GM12864 (cell line): ENCODE measurements around the gene PPM1L.

Source experiments
- DNase-seq: peaks from one replicate; pipeline ENCODE4 v3.0.0-alpha.2; 2011; ENCODE audit warnings: low read depth
- H3K4me3 ChIP-seq: 2 replicates; pipeline ENCODE4 v1.5.1; 2011; ENCODE audit warnings: mild to moderate bottlenecking, low read depth, low read length, control low read depth
- TF ChIP-seq, protein P1 (sequence below): IDR thresholded peaks from 2 replicates; pipeline ENCODE4 v1.5.1; 2011; ENCODE audit warnings: low read depth, mild to moderate bottlenecking, moderate library complexity, low read length, control low read depth, inconsistent platforms; ENCODE audit errors: missing control alignments

PPM1L gene

DNA sequence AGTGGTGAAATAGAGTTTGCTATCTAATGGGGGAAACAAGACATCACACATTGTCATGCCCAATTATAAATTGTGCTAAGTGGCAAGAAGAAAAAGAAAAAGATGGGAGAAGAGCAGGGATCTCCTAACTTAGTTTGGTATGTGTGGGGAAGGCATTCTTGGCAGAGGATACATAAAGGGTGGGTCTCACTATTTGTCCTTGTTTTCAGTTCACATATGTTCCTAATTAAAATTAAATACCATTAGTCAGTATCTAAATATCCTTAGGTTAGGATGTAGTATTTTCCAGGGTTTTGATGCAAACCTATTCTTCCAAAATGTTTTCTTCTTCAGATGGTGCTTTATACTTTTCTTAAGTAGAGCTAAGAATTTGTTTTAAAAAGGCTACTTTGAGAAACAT, 175.4 kb downstream of the PPM1L start:
- no peak for DNase-seq
- TF ChIP-seq, protein P1, sequence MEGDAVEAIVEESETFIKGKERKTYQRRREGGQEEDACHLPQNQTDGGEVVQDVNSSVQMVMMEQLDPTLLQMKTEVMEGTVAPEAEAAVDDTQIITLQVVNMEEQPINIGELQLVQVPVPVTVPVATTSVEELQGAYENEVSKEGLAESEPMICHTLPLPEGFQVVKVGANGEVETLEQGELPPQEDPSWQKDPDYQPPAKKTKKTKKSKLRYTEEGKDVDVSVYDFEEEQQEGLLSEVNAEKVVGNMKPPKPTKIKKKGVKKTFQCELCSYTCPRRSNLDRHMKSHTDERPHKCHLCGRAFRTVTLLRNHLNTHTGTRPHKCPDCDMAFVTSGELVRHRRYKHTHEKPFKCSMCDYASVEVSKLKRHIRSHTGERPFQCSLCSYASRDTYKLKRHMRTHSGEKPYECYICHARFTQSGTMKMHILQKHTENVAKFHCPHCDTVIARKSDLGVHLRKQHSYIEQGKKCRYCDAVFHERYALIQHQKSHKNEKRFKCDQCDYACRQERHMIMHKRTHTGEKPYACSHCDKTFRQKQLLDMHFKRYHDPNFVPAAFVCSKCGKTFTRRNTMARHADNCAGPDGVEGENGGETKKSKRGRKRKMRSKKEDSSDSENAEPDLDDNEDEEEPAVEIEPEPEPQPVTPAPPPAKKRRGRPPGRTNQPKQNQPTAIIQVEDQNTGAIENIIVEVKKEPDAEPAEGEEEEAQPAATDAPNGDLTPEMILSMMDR, result no peak
- no peak overlapping the region for H3K4me3 ChIP-seq

DNA sequence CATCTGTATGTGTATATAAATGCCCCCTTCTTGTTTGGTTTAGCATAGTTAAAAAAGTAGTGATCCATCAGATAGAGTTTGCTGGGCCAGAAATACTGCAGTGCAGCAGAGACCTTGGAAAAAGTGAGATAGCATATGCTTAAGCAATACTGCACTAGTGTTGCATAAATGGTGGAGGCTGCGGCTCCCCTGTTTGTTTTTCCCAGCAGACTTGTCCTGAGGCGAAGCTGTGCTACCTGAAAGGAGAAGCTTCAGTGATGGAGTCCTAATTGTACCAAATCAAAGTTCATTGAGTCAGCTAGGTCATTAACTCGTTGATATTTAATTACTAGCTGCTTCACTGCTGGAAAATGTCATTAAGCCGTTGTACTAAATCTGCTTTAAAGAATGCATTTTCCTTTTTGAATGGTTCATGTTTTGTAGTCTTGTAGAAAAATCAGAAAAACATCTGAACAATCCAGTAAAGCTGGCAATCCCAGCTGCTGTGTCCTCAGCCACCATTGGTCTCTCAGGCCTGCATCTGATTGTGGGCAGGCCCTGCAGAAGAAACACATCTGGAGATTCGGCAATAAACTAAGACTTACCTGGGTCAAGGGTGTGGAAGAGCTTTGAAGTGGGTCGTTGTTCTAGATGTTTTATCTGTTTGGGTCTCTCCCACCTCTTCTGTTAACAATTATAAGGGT, 179.5 kb downstream of the PPM1L start:
- H3K4me3 ChIP-seq, result no peak overlapping the region
- DNase-seq, result no peak
- TF ChIP-seq, protein P1, result no peak

DNA sequence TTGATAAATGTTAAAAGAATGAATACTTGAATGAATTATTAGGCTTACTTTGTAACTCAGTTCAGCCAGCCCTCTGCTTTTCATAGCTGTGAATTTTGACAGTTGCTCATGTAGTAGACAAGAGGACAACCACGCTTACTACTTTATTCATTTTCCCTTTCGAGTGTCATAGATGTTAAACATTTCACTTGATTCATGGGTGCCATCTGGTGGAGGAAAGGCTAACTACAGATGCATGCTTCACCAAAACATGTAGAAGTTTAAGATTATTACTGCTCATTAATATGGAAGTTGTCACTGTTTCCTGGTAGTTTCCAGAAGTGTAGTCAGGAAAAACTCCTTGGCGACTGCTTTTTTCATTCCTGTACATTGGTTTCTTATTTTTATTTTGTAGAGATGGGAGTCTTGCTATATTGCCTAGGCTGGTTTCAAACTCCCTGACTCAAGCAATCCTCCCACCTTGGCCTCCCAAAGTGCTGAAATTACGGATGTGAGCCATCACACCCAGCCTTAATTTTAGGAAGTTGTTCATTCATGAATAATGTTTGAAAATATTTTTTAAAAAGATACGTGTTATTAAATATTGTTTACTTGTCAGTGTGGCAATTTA, 186.0 kb downstream of the PPM1L start:
- DNase-seq, result peak; percentile 39
- TF ChIP-seq, protein P1, result peak; percentile 72
- H3K4me3 ChIP-seq, result no peak overlapping the region

DNA sequence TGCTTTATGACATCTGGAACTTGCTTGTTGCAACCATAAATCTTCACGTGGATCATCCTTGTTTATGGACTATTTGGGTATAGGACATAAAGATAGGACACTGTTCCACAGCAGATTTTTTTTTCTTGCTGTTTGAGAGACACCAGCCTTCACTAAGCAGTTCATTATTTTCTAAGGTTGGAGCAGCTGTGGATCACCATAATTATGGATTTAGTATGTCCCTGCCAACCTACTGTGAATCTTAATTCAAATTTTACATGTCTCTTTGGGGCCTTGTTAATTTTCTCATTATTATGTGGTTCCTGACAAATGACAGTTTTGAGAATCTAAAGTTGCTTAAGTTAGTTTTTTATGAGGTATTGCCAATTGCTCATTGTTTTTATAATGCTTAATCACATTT, 188.0 kb downstream of the PPM1L start:
- no peak for DNase-seq
- H3K4me3 ChIP-seq, result no peak overlapping the region
- TF ChIP-seq, protein P1, result no peak

DNA sequence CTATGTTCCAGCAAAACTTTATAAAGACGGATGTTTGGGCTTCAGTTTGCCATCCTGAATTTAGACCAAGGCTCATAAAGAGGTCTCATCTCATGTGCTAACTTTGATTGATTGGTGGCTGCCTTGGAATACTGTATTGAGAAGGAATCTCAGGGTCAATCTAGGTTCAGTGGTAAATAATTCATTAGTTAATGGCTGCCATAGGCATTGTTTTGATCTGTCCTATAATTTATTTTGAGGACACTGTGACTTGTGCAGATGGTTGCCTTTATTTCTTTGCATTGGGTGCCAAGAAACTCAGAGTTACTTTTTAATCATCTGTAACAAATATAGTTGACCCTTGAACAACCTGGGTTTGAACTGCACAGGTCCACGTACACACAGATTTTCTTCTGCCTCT, 189.3 kb downstream of the PPM1L start:
- TF ChIP-seq, protein P1, result no peak
- DNase-seq, result no peak

DNA sequence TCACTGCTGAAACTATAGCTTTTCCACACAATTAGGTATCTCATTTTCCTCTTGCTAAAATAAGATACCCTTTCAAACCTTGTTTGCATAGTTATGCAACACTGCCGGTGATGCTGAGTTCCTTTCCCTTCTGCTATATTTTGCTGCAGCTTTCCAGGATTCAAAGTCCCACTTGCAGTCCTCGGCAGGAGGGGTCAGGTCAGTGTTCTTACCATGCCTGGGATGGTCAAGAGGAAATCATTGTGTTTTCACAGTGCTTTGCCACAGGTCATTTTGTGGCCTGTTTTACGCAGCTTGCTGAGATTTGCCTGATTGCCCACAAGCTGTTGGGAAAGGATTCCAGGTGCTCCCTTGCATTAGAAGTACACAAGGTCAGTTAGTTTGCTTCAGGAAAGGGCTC, 192.2 kb downstream of the PPM1L start:
- DNase-seq, result no peak
- TF ChIP-seq, protein P1, result no peak
- H3K4me3 ChIP-seq, result no peak overlapping the region

More for the DNA sequence above, 189.3 kb downstream of the PPM1L start:
- no peak overlapping the region for H3K4me3 ChIP-seq

DNA sequence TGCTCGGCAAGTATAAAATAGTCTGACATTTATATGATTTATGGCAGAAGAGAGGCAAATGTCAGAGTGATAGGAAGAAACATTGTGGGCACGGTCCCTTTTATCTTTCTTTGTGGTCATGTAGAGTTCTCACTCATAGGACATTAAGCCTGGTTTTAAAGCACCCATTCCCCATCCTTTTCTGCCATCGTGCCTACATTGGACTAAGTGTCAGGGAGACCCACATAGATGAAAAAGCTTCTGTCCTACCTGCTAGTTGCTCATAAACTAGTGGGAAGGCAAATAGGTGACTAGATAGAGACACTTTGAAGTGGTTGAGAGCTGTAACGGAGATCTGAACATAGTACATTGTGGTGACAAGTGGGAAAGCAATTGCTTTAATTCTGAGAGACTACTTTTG, 193.4 kb downstream of the PPM1L start:
- TF ChIP-seq, protein P1, result no peak
- H3K4me3 ChIP-seq, result no peak overlapping the region
- no peak for DNase-seq
